Germinal center (tissue), 1 donor: ENCODE data around the gene QARS1.

Experiments
- DNase-seq: peaks from one replicate; pipeline ENCODE4 v3.0.0; 2012; ENCODE audit warnings: mixed read lengths, low spot score

Gene QARS1

GRCh38 chr3:49120438-49121131 is 16.0 kb upstream of the QARS1 start, which contains the start of gene USP19:
Gene USP19 (minus strand): TSS chr3:49120823. CDS start chr3:49119145, 1,678 bp downstream.
- DNase-seq, result peak; percentile 96

- DNase-seq, result peak; percentile 38
Measured at GRCh38 chr3:49120096-49120437, 15.5 kb upstream of the QARS1 start.

GRCh38 chr3:49119439-49119838 is 14.9 kb upstream of the QARS1 start:
- no peak for DNase-seq

GRCh38 chr3:49119036-49119435 is 14.5 kb upstream of the QARS1 start:
- no peak for DNase-seq

- DNase-seq, result no peak
Measured at GRCh38 chr3:49112262-49112661, 7.7 kb upstream of the QARS1 start.

GRCh38 chr3:49111347-49111746 is 6.8 kb upstream of the QARS1 start:
- DNase-seq, result no peak

- no peak for DNase-seq
Measured at GRCh38 chr3:49110780-49111179, 6.2 kb upstream of the QARS1 start.

GRCh38 chr3:49108346-49108745 is 3.8 kb upstream of the QARS1 start:
- no peak for DNase-seq

- no peak for DNase-seq
Measured at GRCh38 chr3:49104052-49104426, 518 bp downstream of the QARS1 start.

GRCh38 chr3:49100046-49100615 is 4.4 kb downstream of the QARS1 start:
- no peak for DNase-seq

GRCh38 chr3:49098910-49099630 is 5.5 kb downstream of the QARS1 start:
- DNase-seq, result no peak

- DNase-seq, result no peak
Measured at GRCh38 chr3:49098429-49098828, 6.1 kb downstream of the QARS1 start.

GRCh38 chr3:49093853-49094767 is 10.4 kb downstream of the QARS1 start, which contains the start of gene QRICH1:
Gene QRICH1 (minus strand): TSS chr3:49094071. CDS start chr3:49077017, 17,054 bp downstream.
- peak; percentile 91 for DNase-seq

- DNase-seq, result peak; percentile 82
Measured at GRCh38 chr3:49092938-49093852, 11.4 kb downstream of the QARS1 start.

- DNase-seq, result no peak
Measured at GRCh38 chr3:49081429-49081828, 23.1 kb downstream of the QARS1 start.

GRCh38 chr3:49079270-49079669 is 25.3 kb downstream of the QARS1 start:
- no peak for DNase-seq

GRCh38 chr3:49076646-49077045 is 27.9 kb downstream of the QARS1 start:
- DNase-seq, result no peak

- DNase-seq, result no peak
Measured at GRCh38 chr3:49076116-49076515, 28.4 kb downstream of the QARS1 start.

- no peak for DNase-seq
Measured at GRCh38 chr3:49058011-49058410, 46.5 kb downstream of the QARS1 start.

GRCh38 chr3:49057268-49057667 is 47.3 kb downstream of the QARS1 start:
- DNase-seq, result no peak

GRCh38 chr3:49054344-49054862 is 50.2 kb downstream of the QARS1 start:
- no peak for DNase-seq
